GM18951 (cell line): ENCODE data around the gene KL.

Experiments
- POLR2A ChIP-seq: IDR thresholded peaks from 4 replicates; pipeline ENCODE4 v1.6.1; 2011; ENCODE audit warnings: mild to moderate bottlenecking; ENCODE audit not compliant: insufficient read length, insufficient read depth; ENCODE audit errors: extremely low read depth
- in situ Hi-C: fragments of 300-500 bp; cut with MboI; formaldehyde crosslinking; loops from one replicate; pipeline ENCODE4 v1.12.0; 2022; ENCODE audit warnings: low sequenced_read_pairs, mixed read lengths, inconsistent platforms; ENCODE audit not compliant: unreplicated experiment

Gene KL

DNA sequence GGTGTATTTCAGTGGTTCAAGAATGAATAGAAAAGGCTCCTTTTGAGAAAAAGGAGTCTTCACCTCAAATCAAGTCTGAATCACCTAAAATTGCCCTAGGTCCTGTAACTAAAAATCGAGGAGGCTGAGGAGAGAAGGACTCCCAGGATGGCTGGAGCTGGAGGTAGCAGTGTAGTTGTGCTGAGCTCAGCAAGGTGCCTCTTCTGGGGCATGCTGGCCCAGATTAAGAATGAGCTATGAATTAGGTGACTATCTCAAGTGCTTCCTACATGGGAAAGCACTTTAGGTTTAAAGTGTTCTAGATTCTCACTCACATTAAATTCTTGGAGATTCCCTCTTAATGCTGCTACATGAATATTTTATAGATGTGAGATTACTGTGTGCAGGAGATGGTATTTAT, 28.8 kb upstream of the KL start:
- TF ChIP-seq POLR2A = no peak
- in situ Hi-C loops = no loop called here

DNA sequence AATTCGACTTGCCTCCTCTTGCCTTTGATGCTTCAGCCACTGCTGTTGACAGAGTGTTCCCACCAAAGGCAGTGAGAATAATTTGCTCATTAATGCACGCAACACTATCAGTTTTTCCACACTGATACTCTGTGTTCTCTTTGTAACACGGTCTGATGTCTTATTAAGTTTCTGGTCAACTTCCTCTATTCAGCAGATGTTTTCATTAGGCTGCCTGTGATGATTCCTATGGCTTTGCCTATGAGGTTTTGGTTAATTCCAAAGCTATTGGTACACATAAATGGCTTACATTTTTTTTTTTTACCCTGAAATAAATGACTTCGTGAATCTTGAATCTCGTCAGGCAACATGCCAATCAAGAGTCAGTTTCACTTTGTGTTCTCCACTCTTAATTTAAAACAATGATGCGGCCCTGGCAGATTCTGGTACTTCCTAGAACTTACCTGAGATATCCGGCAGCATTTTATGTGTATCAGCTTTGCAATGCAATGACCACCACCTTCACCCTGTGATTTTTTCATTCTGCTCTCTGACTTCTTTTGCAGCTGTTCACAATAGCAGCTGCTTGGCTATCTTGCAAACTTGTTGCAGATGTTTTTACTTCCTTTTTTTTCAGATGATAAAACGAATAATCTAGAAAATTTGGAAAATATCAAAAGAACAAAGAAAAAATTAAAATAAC, 27.5 kb upstream of the KL start:
- in situ Hi-C loops = no loop called here
- no peak for TF ChIP-seq POLR2A

DNA sequence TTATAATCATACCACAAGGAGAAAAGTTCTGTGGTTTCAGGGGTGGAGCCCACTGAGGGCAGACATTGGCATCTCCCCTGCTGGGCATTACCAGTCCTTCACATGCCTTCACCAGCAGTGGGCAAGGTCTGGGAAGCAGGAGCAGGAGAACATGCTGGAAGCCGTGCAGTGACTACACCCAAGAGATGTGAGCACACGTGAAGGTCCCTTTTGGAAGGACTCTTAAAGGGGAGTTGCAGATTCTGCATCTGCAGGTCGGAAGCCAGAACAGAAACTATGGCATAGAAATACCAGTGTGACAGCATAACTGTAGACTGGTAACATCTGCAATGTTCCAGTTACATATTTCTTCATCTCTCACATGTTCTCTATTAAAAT, 26.9 kb upstream of the KL start:
- TF ChIP-seq POLR2A = no peak
- in situ Hi-C loops = no loop called here

DNA sequence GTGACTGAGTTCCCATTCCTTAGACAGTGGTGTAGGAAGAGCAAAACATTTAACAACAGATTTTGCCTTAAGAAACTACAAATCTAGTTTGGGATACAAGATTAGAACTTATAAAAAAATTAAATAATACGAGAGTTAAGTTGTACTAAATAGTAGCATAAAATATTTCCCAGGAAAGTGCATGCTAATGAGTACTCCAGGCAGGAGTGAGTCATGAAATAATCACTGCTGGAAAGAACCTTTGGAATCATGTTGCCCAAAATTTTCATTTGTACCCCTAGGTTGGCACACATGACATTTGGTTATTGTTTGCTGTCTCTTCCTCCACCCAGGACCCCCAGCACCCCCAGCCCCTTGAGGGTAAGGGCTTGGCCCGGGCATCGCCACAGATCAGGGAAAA, 26.3 kb upstream of the KL start:
- in situ Hi-C loops = no loop called here
- TF ChIP-seq POLR2A = no peak

DNA sequence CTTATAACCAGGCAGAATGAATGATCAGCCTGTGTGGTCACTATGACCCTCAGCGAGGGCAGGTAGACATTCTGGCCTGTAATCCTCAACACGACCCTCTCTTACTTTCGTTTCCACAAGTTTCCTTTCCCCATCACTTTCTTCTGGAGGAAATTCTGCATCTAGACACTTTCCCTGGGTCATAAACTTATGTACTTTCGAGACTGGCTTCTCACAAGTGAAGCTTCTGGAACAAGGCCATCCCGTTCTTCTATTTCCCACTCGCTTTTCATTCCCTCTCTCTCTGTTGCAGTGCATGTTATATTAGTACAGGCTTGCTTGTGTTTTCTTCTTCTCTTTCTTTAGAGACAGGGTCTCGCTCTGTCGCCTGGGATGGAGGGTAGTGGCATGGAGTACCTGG, 23.1 kb upstream of the KL start:
- in situ Hi-C loops = no loop called here

DNA sequence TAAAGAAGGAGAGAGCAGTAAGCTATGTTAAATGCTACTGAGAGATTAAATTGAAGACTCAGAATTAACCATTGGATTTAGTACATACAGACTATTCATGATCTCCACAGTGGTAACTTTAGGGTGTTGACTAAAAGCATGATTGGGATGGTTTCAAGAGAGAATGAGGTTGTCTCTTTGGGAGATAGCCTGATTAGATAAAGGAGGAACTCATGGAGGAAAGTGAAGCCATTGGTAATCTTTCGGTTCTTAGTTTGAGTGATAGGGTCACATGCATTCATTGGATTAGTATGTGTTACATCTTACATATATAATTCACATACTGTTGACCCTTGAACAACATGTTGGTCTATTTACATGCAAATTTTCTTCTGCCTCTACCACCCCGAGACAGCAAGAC, 18.8 kb upstream of the KL start:
- no peak for TF ChIP-seq POLR2A
- in situ Hi-C loops = no loop called here

More for the DNA sequence above, 23.1 kb upstream of the KL start:
- no peak for TF ChIP-seq POLR2A

DNA sequence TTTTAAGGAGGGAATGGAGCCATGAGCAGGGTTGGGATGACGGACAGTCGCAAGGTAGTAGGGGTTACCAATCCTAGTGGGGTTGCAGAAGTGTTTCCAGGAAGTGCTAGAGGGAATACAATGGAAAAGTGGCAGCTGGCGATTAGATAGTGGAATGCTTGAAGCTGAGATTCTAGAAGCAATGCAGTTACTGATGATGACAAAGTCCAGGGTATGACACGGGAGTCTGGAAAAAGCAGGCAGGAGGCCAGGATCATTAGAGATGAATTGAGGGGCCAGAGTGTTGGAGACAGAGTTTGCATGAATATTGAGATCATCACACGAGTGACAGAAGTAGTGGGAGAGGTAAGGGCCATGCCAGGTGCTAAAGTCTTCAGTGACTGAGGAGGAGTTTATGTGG, 17.3 kb upstream of the KL start:
- TF ChIP-seq POLR2A = no peak

DNA sequence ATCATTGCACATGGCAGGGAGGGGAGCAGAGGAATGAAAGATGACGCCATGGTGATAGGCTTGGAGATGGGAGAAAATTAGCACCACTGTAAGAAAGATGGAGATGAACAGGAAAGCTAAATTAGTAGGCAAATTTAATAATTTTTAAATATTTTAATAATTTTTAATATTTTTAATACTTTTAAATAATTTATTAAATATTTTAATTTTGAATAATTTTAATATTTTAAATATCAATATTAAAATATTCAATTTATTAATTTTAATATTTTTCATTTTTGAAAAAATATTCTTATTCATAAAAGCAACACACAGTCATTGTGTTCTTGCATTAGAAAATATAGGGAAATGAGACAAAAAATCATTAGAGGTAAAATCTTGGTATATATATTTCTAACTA, 15.9 kb upstream of the KL start:
- in situ Hi-C loops = no loop called here
- TF ChIP-seq POLR2A = no peak

More for the DNA sequence above, 17.3 kb upstream of the KL start:
- in situ Hi-C loops = no loop called here

DNA sequence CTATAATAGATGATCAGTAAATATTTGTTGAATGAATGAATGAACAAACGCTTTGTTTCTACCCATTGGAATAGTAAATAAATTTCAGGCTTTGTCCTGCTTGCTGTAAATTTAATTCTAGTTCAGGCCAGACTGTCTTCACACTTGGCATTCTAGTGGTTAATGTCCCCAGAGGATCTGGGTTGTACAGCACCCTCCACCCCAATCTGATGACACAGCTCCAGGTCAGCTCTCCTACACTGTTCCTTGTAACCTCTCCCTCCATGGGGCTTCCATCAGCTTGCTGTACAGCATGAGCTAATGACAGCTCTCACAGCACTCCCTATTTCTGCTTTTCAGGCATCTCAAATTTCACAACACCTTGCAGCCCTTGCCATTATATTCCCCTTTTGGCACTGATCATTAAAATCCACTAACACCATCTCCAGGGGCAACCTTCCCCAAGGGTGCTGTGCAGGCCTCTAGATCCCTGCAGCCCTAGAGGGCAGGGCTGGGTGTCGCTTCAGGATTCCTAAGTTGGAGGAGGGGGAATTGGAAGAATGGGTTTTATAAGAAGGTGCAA, 12.7 kb upstream of the KL start:
- in situ Hi-C loops = no loop called here
- TF ChIP-seq POLR2A = no peak

DNA sequence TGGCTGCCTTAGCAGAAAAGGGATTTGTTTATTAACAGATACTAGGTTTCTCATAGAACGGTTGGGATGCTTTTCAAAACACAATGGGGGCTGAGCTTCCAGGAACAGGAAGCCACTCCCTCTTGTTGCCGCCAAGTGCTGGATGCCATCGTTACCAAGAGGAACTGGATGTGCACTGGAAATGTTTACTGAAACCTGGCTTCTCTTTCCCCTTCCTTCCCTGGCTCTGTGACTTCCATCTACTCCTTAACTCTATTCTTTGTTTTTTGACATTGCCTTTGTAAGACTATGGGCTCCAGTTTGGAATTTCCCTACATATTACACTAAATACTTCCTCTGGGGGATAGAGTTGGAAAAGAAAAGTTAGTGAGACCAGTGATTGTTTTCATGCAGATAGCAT, 11.7 kb upstream of the KL start:
- in situ Hi-C loops = no loop called here
- TF ChIP-seq POLR2A = no peak

DNA sequence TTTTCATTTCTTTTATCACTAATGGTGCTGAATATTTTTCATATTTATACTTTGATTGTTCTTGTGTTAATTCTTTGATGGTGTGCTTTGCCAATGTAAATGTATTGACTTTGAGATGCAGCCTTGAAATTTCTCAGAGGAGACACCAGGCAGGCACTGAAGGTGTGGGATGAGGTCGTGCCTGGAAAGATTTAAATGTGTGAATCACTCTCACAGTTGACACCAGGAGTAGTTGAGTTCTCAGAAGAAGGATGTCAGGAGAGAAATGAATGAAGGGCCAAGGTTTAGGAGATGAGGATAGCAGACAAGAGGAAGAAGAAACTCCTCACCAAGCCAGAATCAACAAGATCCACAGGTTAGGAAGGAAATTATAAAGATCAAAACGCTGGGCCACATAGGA, 10.1 kb upstream of the KL start:
- in situ Hi-C loops = no loop called here
- TF ChIP-seq POLR2A = no peak

DNA sequence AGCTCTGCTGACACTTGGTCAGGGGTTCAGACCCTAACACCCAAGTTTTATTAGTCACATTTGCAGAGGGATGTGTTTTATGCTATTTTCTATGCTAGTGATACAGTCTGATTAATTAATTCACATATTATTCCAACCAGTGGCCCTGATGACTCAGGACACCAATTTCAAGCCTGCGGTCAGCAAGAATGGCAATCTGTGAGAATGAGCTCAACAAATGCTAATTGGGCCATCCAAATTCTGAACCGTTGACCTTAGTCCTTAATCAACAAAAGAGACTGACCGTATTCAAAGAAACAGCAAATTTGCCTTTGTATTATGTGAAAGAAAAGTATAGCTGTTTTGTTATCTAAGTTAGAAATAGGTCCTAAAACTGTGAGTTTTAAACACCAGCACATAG, 9.6 kb upstream of the KL start:
- in situ Hi-C loops = no loop called here
- TF ChIP-seq POLR2A = no peak

DNA sequence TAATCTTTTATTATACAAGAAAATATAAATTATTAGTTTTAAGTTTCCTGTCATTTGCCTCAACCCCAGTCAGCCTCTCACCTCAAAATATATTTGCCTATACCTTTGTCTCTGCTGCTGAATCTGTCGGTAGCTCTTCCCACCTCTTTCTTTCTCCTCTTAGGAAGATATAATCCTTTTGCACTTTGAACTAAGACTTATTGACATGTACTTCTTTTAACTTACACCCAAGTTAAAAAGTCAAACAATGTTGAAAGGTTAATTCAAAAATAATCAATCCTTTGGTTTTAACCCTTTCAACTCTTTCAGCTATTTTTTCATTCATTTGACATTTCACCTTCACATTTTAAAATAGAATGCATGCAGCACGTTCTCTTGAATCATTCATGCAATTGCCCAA, 9.0 kb upstream of the KL start:
- TF ChIP-seq POLR2A = no peak
- in situ Hi-C loops = no loop called here

DNA sequence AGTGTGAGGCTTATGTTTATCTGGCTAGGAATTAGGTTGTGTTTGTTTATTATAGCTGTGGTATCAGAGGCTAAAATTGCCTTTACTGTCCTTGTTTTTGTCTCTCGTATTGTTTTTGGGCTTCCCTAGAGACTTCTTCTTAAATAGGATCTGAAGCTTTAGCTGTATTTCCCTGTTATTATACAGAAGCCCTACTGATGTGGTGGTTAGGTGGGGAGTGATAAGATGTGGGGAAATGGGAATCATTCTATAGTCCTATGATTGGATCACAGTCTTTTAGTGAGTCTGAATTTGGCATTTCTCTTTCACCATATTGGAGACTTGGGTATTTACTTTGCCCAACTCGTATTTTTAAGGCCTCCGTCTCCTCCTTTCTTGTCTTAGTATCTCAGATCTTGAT, 8.3 kb upstream of the KL start:
- no peak for TF ChIP-seq POLR2A
- in situ Hi-C loops = no loop called here
